WTC11 (cell line): ENCODE data around the gene SHISAL2A. TPM values are rescaled to one million over a fixed set of nuclear protein-coding genes. Genes with fewer than 3 reads are reported as not detected.
"Not testable (repeated sequence)": the region's sequence is repeated elsewhere in the genome, so short reads cannot be mapped to it uniquely, and the experiment has no call there.

Experiments used
- ATAC-seq: fragments of 200-7000 bp; cut with Tn5 transposase; 2 replicates; pipeline ENCODE4 v1.10.0; 2021; ENCODE audit warnings: mild to moderate bottlenecking, moderate library complexity
- CTCF ChIA-PET: fragments of 300-600 bp; sonication (Branson Sonifier 250); formaldehyde crosslinking; loops from one replicate; lab custom pipeline; 2021; ENCODE audit warnings: antibody characterized with exemption; lab: Charles Lee
- POLR2A ChIA-PET: fragments of 350-600 bp; sonication (Branson Sonifier 250); formaldehyde crosslinking; loops from one replicate; lab custom pipeline; 2021; ENCODE audit warnings: antibody characterized with exemption; lab: Charles Lee
- DNase-seq: peaks from one replicate; pipeline ENCODE4 v3.0.0; 2021; ENCODE audit warnings: low spot score
- H3K27ac Mint-ChIP-seq: 2 replicates; pipeline ENCODE4 v1.8.0; 2021; ENCODE audit warnings: mixed read lengths
- H3K27me3 Mint-ChIP-seq: 2 replicates; pipeline ENCODE4 v1.8.0; 2021; ENCODE audit warnings: low read depth, mild to moderate bottlenecking, moderate library complexity, mixed read lengths
- H3K36me3 Mint-ChIP-seq: 2 replicates; pipeline ENCODE4 v1.8.0; 2021; ENCODE audit warnings: mixed read lengths
- H3K4me1 Mint-ChIP-seq: 2 replicates; pipeline ENCODE4 v1.8.0; 2022; ENCODE audit warnings: mixed read lengths
- H3K4me3 Mint-ChIP-seq: 2 replicates; pipeline ENCODE4 v1.8.0; 2021; ENCODE audit warnings: mild to moderate bottlenecking, moderate library complexity, mixed read lengths
- H3K9me3 Mint-ChIP-seq: 2 replicates; pipeline ENCODE4 v1.8.0; 2021; ENCODE audit warnings: mixed read lengths
- AFF4 ChIP-seq: sonication (generic); formaldehyde crosslinking; IDR thresholded peaks from 2 replicates; pipeline ENCODE4 v1.8.1; 2023; ENCODE audit warnings: mild to moderate bottlenecking, missing genetic modification reagents, borderline replicate concordance
- CTCF ChIP-seq: fragments of 200-600 bp; IDR thresholded peaks from 2 replicates; pipeline ENCODE4 v1.8.0; 2022; ENCODE audit warnings: antibody characterized with exemption
- E2F1 ChIP-seq: sonication (generic); formaldehyde crosslinking; IDR thresholded peaks from 2 replicates; pipeline ENCODE4 v1.8.0; 2022; ENCODE audit warnings: mild to moderate bottlenecking, missing genetic modification reagents
- FOXJ3 ChIP-seq: sonication (generic); formaldehyde crosslinking; IDR thresholded peaks from 2 replicates; pipeline ENCODE4 v1.9.0; 2021; ENCODE audit warnings: missing genetic modification reagents, mild to moderate bottlenecking, borderline replicate concordance
- FOXK1 ChIP-seq: sonication (generic); formaldehyde crosslinking; IDR thresholded peaks from 2 replicates; pipeline ENCODE4 v1.8.0; 2022; ENCODE audit warnings: mild to moderate bottlenecking, moderate library complexity, missing genetic modification reagents
- GTF2I ChIP-seq: fragments of 250-450 bp; sonication (Bioruptor Pico); conservative IDR thresholded peaks from 2 replicates; pipeline ENCODE4 v1.4.0; 2021; ENCODE audit warnings: mild to moderate bottlenecking
- HMGXB4 ChIP-seq: sonication (generic); formaldehyde crosslinking; IDR thresholded peaks from 2 replicates; pipeline ENCODE4 v1.8.1; 2023; ENCODE audit warnings: mild to moderate bottlenecking, moderate library complexity, missing genetic modification reagents
- MAX ChIP-seq: sonication (generic); formaldehyde crosslinking; IDR thresholded peaks from 2 replicates; pipeline ENCODE4 v1.8.0; 2022; ENCODE audit warnings: mild to moderate bottlenecking, missing genetic modification reagents
- MLX ChIP-seq: sonication (generic); formaldehyde crosslinking; IDR thresholded peaks from 2 replicates; pipeline ENCODE4 v1.8.1; 2023; ENCODE audit warnings: mild to moderate bottlenecking, missing genetic modification reagents, moderate library complexity
- NFATC4 ChIP-seq: fragments of 250-450 bp; sonication (Bioruptor Pico); IDR thresholded peaks from 2 replicates; pipeline ENCODE4 v1.9.0; 2021; ENCODE audit warnings: mild to moderate bottlenecking
- NFE2L1 ChIP-seq: sonication (generic); formaldehyde crosslinking; IDR thresholded peaks from 2 replicates; pipeline ENCODE4 v1.8.1; 2023; ENCODE audit warnings: missing genetic modification reagents
- PRRX2 ChIP-seq: fragments of 250-450 bp; sonication (Bioruptor Pico); IDR thresholded peaks from 2 replicates; pipeline ENCODE4 v1.8.0; 2021; ENCODE audit warnings: mild to moderate bottlenecking
- RORB ChIP-seq: fragments of 250-450 bp; sonication (Bioruptor Pico); IDR thresholded peaks from 2 replicates; pipeline ENCODE4 v1.9.0; 2021; ENCODE audit warnings: mild to moderate bottlenecking
- USF2 ChIP-seq: sonication (generic); formaldehyde crosslinking; IDR thresholded peaks from 2 replicates; pipeline ENCODE4 v1.8.1; 2023; ENCODE audit warnings: mild to moderate bottlenecking, missing genetic modification reagents, moderate library complexity
- ZMAT4 ChIP-seq: fragments of 250-450 bp; sonication (Bioruptor Pico); IDR thresholded peaks from 2 replicates; pipeline ENCODE4 v1.9.0; 2021; ENCODE audit warnings: mild to moderate bottlenecking
- ZNF263 ChIP-seq: sonication (generic); formaldehyde crosslinking; IDR thresholded peaks from 2 replicates; pipeline ENCODE4 v1.8.1; 2022; ENCODE audit warnings: low read depth, mild to moderate bottlenecking, moderate library complexity, missing genetic modification reagents
- ZNF317 ChIP-seq: sonication (generic); formaldehyde crosslinking; IDR thresholded peaks from 2 replicates; pipeline ENCODE4 v1.8.1; 2023; ENCODE audit warnings: low read depth, mild to moderate bottlenecking, moderate library complexity, missing genetic modification reagents, borderline replicate concordance
- ZNF425 ChIP-seq: fragments of 250-450 bp; sonication (Bioruptor Pico); conservative IDR thresholded peaks from 2 replicates; pipeline ENCODE4 v1.9.0; 2021; ENCODE audit warnings: mild to moderate bottlenecking
- total RNA-seq: library from RNA; stranded (reverse); gene quantifications from 3 replicates; pipeline ENCODE4 v1.2.3, GENCODE V29; 2021

Gene SHISAL2A
- total RNA-seq, 1 experiment from 2014 or later, result 1.4 TPM

GRCh38 chr1:52691821-52692220 is 58.9 kb downstream of the SHISAL2A start (continued):
- TF ChIP-seq FOXJ3 (no peak), GTF2I (no peak), USF2 (CRISPR knock-in tag) (no peak), MAX (CRISPR knock-in tag) (no peak), MLX (CRISPR knock-in tag) (no peak)

- H3K36me3 Mint-ChIP-seq, result peaks cover 43% of the 10 kb centered on the region
- TF ChIP-seq PRRX2 (CRISPR knock-in tag), result no peak
- no peak for TF ChIP-seq ZMAT4 (CRISPR knock-in tag)
- no peak for TF ChIP-seq MAX (CRISPR knock-in tag)
- no peak for TF ChIP-seq E2F1 (CRISPR knock-in tag)
- no peak for TF ChIP-seq FOXK1
- no peak for TF ChIP-seq NFE2L1 (CRISPR knock-in tag)
- TF ChIP-seq CTCF, result no peak
- TF ChIP-seq ZNF263, result no peak
- DNase-seq (no peak), ATAC-seq (no peak)
- peaks cover 13% of the 10 kb centered on the region for H3K4me1 Mint-ChIP-seq
- no peak overlapping the region for H3K4me3 Mint-ChIP-seq
- CTCF ChIA-PET, result no interaction called here
- H3K27ac Mint-ChIP-seq, result no peak overlapping the region
- H3K9me3 Mint-ChIP-seq, result no peaks in the 10 kb centered on the region
- H3K27me3 Mint-ChIP-seq, result no peaks in the 10 kb centered on the region
- POLR2A ChIA-PET, result no interaction called here
Measured at GRCh38 chr1:52692697-52693096, 59.7 kb downstream of the SHISAL2A start.

- H3K9me3 Mint-ChIP-seq, POLR2A ChIA-PET, DNase-seq, ATAC-seq, H3K4me3 Mint-ChIP-seq, CTCF ChIA-PET, H3K27me3 Mint-ChIP-seq, H3K27ac Mint-ChIP-seq: not testable (repeated sequence)
- peaks cover 17% of the 10 kb centered on the region for H3K4me1 Mint-ChIP-seq
- peaks cover 37% of the 10 kb centered on the region for H3K36me3 Mint-ChIP-seq
Measured at GRCh38 chr1:52693351-52693750, 60.4 kb downstream of the SHISAL2A start.

GRCh38 chr1:52693843-52694242 is 60.9 kb downstream of the SHISAL2A start:
- POLR2A ChIA-PET, result no interaction called here
- CTCF ChIA-PET, result no interaction called here
- Mint-ChIP-seq H3K4me3 (no peak overlapping the region), H3K36me3 (peaks cover 33% of the 10 kb centered on the region), H3K27ac (no peak overlapping the region), H3K4me1 (peaks cover 22% of the 10 kb centered on the region), H3K9me3 (no peaks in the 10 kb centered on the region), H3K27me3 (no peaks in the 10 kb centered on the region)
- DNase-seq (no peak), ATAC-seq (no peak)
- TF ChIP-seq RORB (CRISPR knock-in tag) (no peak), AFF4 (CRISPR knock-in tag) (no peak), ZNF425 (CRISPR knock-in tag) (no peak), HMGXB4 (no peak), ZNF317 (CRISPR knock-in tag) (no peak), NFATC4 (CRISPR knock-in tag) (no peak)
